ENCODE results near the gene TPH2.

GRCh38 chr12:72035625-72036024 is 97.0 kb downstream of the TPH2 start:
- TF ChIP-seq CTCF (conservative IDR thresholded peaks at IDR 0.05; ENCODE audit: low read length) (no peak), EZH2phosphoT487 (IDR thresholded peaks at IDR 0.05; ENCODE audit: borderline replicate concordance) (no peak)
